Spleen (tissue), 11 donors: ENCODE data around the gene RFTN1. TPM values are rescaled to one million over a fixed set of nuclear protein-coding genes. Genes with fewer than 3 reads are reported as not detected.

ENCODE experiments used
- DNase-seq: peaks from one replicate; pipeline ENCODE4 v3.0.0-alpha.2; 2020
- H3K27ac ChIP-seq, 8 donors: fragments of 200-600 bp; sonication (generic) in 7 of 8; 1 replicate in 4 of 8; 2 replicates in 4 of 8; pipeline versions ENCODE4 v1.5.0 to v1.8.0; 2016 to 2021; ENCODE audit warnings: inconsistent platforms in 4 of 8, mild to moderate bottlenecking in 4 of 8, moderate library complexity in 1 of 8
- H3K27me3 ChIP-seq, 7 donors: fragments of 200-600 bp; sonication (generic) in 6 of 7; replicated peaks in 1 of 7; 1 replicate in 4 of 7; 2 replicates in 3 of 7; pipeline versions ENCODE4 v1.5.0 to v1.8.0; 2016 to 2021; ENCODE audit warnings: inconsistent platforms in 3 of 7, mild to moderate bottlenecking in 1 of 7
- H3K36me3 ChIP-seq, 6 donors: fragments of 200-600 bp; sonication (generic) in 5 of 6; 1 replicate in 4 of 6; 2 replicates in 2 of 6; pipeline versions ENCODE4 v1.5.0 to v1.8.0; 2016 to 2021; ENCODE audit warnings: inconsistent platforms in 2 of 6
- H3K4me1 ChIP-seq, 6 donors: fragments of 200-600 bp; sonication (generic) in 5 of 6; 1 replicate in 3 of 6; 2 replicates in 3 of 6; pipeline versions ENCODE4 v1.5.0 to v1.8.0; 2016 to 2021; ENCODE audit warnings: inconsistent platforms in 3 of 6
- H3K4me3 ChIP-seq, 8 donors: fragments of 200-600 bp; sonication (generic) in 7 of 8; 1 replicate in 4 of 8; 2 replicates in 4 of 8; pipeline versions ENCODE4 v1.5.0 to v1.8.0; 2016 to 2021; ENCODE audit warnings: inconsistent platforms in 4 of 8, mild to moderate bottlenecking in 4 of 8, moderate library complexity in 2 of 8
- H3K9me3 ChIP-seq, 8 donors: fragments of 200-600 bp; sonication (generic) in 7 of 8; 1 replicate in 4 of 8; 2 replicates in 4 of 8; pipeline versions ENCODE4 v1.5.0 to v1.8.0; 2016 to 2021; ENCODE audit warnings: inconsistent platforms in 4 of 8
- POLR2A ChIP-seq, 3 donors: fragments of 450-650 bp; IDR thresholded peaks; one replicate each; pipeline ENCODE4 v1.5.1; 2017; ENCODE audit warnings: antibody characterized with exemption in 3 of 3, mild to moderate bottlenecking in 1 of 3
- POLR2AphosphoS5 ChIP-seq, 3 donors: sonication (generic); formaldehyde crosslinking; IDR thresholded peaks; one replicate each; pipeline ENCODE4 v1.5.1; 2017; ENCODE audit warnings: antibody characterized with exemption in 3 of 3
- WGBS, 5 donors: extraction: QIAGEN DNeasy Blood & Tissue Kit in 3 of 5; methylation state at CpG; one replicate each; pipeline versions ENCODE4 v1.1.5 to v1.1.7; 2013 to 2018; 5-methylcytosine and 5-hydroxymethylcytosine counted together
- intact Hi-C: fragments of 100-400 bp; cut with DNase I; formaldehyde crosslinking; loops from one replicate; pipeline ENCODE4 v1.15.0; 2023; ENCODE audit warnings: low total_unique reads
- polyA plus RNA-seq, 3 donors: library from polyadenylated mRNA; stranded (reverse); fragments of 200-250 nt; gene quantifications; one replicate each; pipeline ENCODE4 v1.2.1, GENCODE V29; 2013
- total RNA-seq, 7 donors: library from RNA; depleted of rRNA in 3 of 7; stranded (reverse); fragments of >200 nt in 3 of 7; fragmentation: NEBNext Ultra II Directional in 4 of 7; extraction: Animal tissue kit (Norgen Biotek cat#: 25700) in 4 of 7; gene quantifications; one replicate each; pipeline versions ENCODE4 v1.1.0 to v1.2.1, GENCODE V29; 2016 to 2021
- TF ChIP-seq, protein P1 (sequence below), 11 experiments: fragments of 200-600 bp in 7 of 11; fragments of 450-650 bp in 4 of 11; sonication (generic) in 4 of 11; IDR thresholded peaks in 8 of 11; conservative IDR thresholded peaks in 3 of 11; 1 replicate in 7 of 11; 2 replicates in 4 of 11; pipeline versions ENCODE4 v1.4.0 to v1.8.0; 2016 to 2021; ENCODE audit warnings: antibody characterized with exemption in 11 of 11, inconsistent platforms in 4 of 11, mild to moderate bottlenecking in 1 of 11
- donor health status: healthy with polysubstance abuse.
- donor health status: DM: no; HTN: no; CAD: no; lungs with moderate emphysema.
- donor health status: DM: no; HTN: no; CAD: no.
- donor health status: Bipolar disorder and iron deficiency.
- donor health status: healthy.
- donor health status: DM: no; HTN: no; CAD: no.
- donor health status: DM: yes; HTN: yes; CAD: no.

Gene RFTN1
- total and polyA plus RNA-seq, 10 donors, result 30.4 to 106 (median 75.3) TPM

DNA sequence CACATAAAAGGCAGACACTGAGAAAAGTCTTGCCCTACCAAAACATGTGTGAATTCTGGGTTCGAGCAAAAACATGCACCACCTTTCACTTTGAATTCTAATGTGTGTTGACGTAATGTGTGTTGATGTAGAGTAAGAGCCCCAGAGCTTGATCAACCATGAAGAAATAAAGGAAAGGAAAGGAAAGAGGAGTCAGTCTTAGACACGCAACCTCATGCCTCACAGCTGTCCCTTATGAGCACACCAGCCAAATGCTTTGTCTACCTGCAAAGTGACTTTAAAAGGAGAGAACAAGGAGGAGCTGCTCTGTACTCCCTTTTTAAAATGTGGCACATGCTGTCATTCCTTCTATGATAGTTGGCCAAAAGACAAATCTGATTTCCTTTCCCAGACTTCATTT lies 80.8 kb downstream of the RFTN1 start:
- no peak for DNase-seq
- H3K9me3 ChIP-seq, result no peaks in the 10 kb centered on the region
- peaks cover 4 to 67% (median 31%) of the 10 kb centered on the region in 6 donors for H3K4me1 ChIP-seq
- 56 to 70% (median 65%) methylated on average over 3 of the region's 3 CpGs for WGBS, 5 donors
- no peak overlapping the region for H3K27ac ChIP-seq
- H3K4me3 ChIP-seq, result no peak overlapping the region
- intact Hi-C loops, result no loop called here
- H3K27me3 ChIP-seq, result no peaks in the 10 kb centered on the region
- TF ChIP-seq POLR2AphosphoS5 (IDR thresholded peaks at IDR 0.05) (no peak), POLR2A (IDR thresholded peaks at IDR 0.05) (no peak)
- TF ChIP-seq, protein P1, sequence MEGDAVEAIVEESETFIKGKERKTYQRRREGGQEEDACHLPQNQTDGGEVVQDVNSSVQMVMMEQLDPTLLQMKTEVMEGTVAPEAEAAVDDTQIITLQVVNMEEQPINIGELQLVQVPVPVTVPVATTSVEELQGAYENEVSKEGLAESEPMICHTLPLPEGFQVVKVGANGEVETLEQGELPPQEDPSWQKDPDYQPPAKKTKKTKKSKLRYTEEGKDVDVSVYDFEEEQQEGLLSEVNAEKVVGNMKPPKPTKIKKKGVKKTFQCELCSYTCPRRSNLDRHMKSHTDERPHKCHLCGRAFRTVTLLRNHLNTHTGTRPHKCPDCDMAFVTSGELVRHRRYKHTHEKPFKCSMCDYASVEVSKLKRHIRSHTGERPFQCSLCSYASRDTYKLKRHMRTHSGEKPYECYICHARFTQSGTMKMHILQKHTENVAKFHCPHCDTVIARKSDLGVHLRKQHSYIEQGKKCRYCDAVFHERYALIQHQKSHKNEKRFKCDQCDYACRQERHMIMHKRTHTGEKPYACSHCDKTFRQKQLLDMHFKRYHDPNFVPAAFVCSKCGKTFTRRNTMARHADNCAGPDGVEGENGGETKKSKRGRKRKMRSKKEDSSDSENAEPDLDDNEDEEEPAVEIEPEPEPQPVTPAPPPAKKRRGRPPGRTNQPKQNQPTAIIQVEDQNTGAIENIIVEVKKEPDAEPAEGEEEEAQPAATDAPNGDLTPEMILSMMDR (IDR thresholded peaks at IDR 0.05 in 8 of 11, conservative IDR thresholded peaks at IDR 0.05 in 3 of 11), result no peak
- peaks cover 0 to 29% (median 8%) of the 10 kb centered on the region in 6 donors for H3K36me3 ChIP-seq

DNA sequence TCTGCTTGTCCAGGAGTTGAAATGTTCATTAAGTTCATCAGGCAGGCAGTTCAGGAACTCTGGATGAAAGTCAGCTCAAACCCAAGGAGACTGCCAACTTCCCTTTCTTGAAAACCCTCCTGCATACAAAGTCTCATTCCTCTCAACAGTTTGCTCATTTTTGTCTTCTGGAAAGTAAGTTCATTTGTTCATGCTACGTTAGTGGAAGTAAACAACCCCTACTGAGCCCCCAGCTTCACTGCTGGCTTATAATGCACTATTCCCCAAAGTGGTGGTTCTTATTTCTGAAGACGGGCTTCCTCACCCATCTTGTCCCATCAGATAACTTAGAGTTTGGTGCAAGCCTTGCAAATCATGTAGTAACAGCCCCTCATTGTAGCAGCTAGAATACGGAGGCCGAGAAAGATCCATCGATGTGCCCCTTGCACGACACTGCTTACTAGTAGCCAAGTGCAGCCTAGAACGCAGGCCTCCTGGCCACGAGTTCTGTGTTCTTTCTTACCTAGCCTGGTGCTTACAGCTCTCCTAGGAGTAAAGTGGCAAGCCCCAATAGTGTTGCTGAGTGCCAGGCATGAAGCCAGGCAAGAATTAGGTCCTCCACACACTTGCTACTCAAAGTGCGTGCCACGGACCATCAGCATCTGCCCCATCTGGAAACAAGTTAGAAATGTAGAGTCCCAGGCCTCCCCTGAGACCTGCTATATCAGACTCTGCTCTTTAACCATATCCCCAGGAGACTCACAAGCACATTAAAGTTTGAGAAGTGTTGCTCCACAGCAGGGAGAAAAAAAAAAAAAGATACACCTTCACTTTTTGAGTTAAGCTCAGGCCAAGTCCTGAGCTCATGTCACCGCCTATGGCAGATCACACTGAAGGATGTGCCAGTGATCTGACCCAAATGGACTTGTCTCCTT lies 82.5 kb downstream of the RFTN1 start:
- DNase-seq, result peak; percentile 67
- 80 to 86% (median 83%) methylated on average over 11 of the region's 11 CpGs for WGBS, 5 donors

DNA sequence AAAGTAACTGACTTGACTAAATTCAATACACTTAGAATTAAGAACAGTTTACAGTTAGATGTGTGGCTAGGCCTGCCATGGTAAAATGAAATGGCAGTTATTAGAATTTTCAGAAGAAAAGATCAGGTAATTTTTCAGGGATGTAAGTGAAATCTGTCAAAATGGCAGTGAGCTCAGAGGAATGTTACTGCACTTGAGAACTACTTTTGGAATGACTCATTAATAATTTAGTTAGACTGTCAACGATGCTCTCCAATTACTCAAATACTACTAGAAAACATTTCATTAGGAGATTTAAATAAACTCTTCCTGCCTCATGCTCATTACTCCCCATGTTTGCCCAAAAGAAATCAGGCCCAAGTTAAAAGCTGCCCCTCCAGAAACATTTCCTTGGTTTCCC lies 84.4 kb downstream of the RFTN1 start:
- H3K36me3 ChIP-seq, result peaks cover 0 to 41% (median 8%) of the 10 kb centered on the region in 6 donors
- TF ChIP-seq, protein P1 (IDR thresholded peaks at IDR 0.05 in 8 of 11, conservative IDR thresholded peaks at IDR 0.05 in 3 of 11), result no peak
- no peaks in the 10 kb centered on the region for H3K27me3 ChIP-seq
- H3K27ac ChIP-seq, result peak overlapping the region in 6 of 8 donors; percentile 6 to 56 (median 42)
- no peaks in the 10 kb centered on the region for H3K9me3 ChIP-seq
- H3K4me3 ChIP-seq, result no peak overlapping the region
- WGBS, 5 donors, result 59 to 81% (median 69%) methylated on average over 1 of the region's 1 CpG
- intact Hi-C loops, result no loop called here
- no peak for DNase-seq
- H3K4me1 ChIP-seq, result peaks cover 7 to 68% (median 31%) of the 10 kb centered on the region in 6 donors

More for the DNA sequence above, 82.5 kb downstream of the RFTN1 start:
- Histone ChIP-seq H3K4me3 (no peak overlapping the region), H3K36me3 (peaks cover 0 to 36% (median 8%) of the 10 kb centered on the region in 6 donors), H3K4me1 (peaks cover 7 to 67% (median 32%) of the 10 kb centered on the region in 6 donors), H3K27ac (peak overlapping the region in 2 of 8 donors; percentile 8 to 38), H3K27me3 (no peaks in the 10 kb centered on the region), H3K9me3 (no peaks in the 10 kb centered on the region)
- intact Hi-C loops, result no loop called here
- TF ChIP-seq POLR2AphosphoS5 (IDR thresholded peaks at IDR 0.05) (no peak), POLR2A (IDR thresholded peaks at IDR 0.05) (no peak)
- TF ChIP-seq, protein P1 (IDR thresholded peaks at IDR 0.05 in 8 of 11, conservative IDR thresholded peaks at IDR 0.05 in 3 of 11), result no peak

DNA sequence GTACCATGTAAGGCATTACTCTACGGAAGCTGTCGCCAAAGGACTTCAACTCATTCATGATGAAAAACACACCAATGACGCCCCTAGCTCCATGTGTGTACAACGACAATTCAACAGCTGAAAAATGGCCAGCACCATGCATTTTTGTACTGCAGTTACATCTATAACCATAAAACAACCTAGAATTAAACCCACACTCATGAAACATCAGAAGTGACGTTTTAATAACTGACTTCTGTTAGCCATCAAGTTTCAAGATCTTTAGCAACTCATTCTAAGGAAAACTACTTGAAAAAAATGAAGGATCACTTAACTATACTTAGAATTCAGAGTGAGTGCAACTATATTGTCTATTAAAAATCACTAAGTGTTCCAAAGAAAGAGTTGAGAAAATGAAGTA lies 84.9 kb downstream of the RFTN1 start:
- TF ChIP-seq POLR2AphosphoS5 (IDR thresholded peaks at IDR 0.05), result no peak
- TF ChIP-seq, protein P1 (IDR thresholded peaks at IDR 0.05 in 8 of 11, conservative IDR thresholded peaks at IDR 0.05 in 3 of 11), result no peak
- no peak for TF ChIP-seq POLR2A (IDR thresholded peaks at IDR 0.05)
- Histone ChIP-seq H3K4me3 (no peak overlapping the region), H3K27me3 (no peaks in the 10 kb centered on the region), H3K36me3 (peaks cover 0 to 38% (median 8%) of the 10 kb centered on the region in 6 donors), H3K9me3 (no peaks in the 10 kb centered on the region), H3K27ac (peak overlapping the region in 6 of 8 donors; percentile 6 to 56 (median 42)), H3K4me1 (peaks cover 3 to 66% (median 26%) of the 10 kb centered on the region in 6 donors)
- intact Hi-C loops, result no loop called here
- no peak for DNase-seq
- WGBS, 5 donors, result 82 to 94% (median 92%) methylated on average over 5 of the region's 5 CpGs
